AG08395 (cell line): ENCODE data around the gene ERG.

Source experiments
- DNase-seq: peaks from one replicate; pipeline ENCODE4 v3.0.0; 2012; ENCODE audit warnings: mixed read lengths, low spot score

ERG gene

GRCh38 chr21:38498057-38498833, at the start of gene ERG:
Gene ERG (minus strand): TSS chr21:38498477. CDS start chr21:38498380, 97 bp downstream.
- no peak for DNase-seq

GRCh38 chr21:38544661-38545060, 46.4 kb upstream of the ERG start:
- DNase-seq, result peak; percentile 48

- DNase-seq, result no peak
Observed at GRCh38 chr21:38542263-38542662, 44.0 kb upstream of the ERG start.

- no peak for DNase-seq
Observed at GRCh38 chr21:38538353-38538752, 40.1 kb upstream of the ERG start.

GRCh38 chr21:38534591-38534990, 36.3 kb upstream of the ERG start:
- no peak for DNase-seq

- no peak for DNase-seq
Observed at GRCh38 chr21:38533887-38534286, 35.6 kb upstream of the ERG start.

GRCh38 chr21:38531591-38531990, 33.3 kb upstream of the ERG start:
- peak; percentile 68 for DNase-seq

GRCh38 chr21:38531039-38531541, 32.8 kb upstream of the ERG start:
- no peak for DNase-seq

- no peak for DNase-seq
Observed at GRCh38 chr21:38527737-38528136, 29.5 kb upstream of the ERG start.

- DNase-seq, result no peak
Observed at GRCh38 chr21:38525454-38525853, 27.2 kb upstream of the ERG start.

- no peak for DNase-seq
Observed at GRCh38 chr21:38524168-38525153, 26.2 kb upstream of the ERG start.

- DNase-seq, result no peak
Observed at GRCh38 chr21:38520511-38520910, 22.2 kb upstream of the ERG start.

GRCh38 chr21:38511662-38512243, 13.5 kb upstream of the ERG start:
- no peak for DNase-seq

- no peak for DNase-seq
Observed at GRCh38 chr21:38511198-38511597, 12.9 kb upstream of the ERG start.

GRCh38 chr21:38507374-38507942, 9.2 kb upstream of the ERG start:
- no peak for DNase-seq

- no peak for DNase-seq
Observed at GRCh38 chr21:38506661-38507281, 8.5 kb upstream of the ERG start.

GRCh38 chr21:38505654-38506523, 7.6 kb upstream of the ERG start:
- peak; percentile 63 for DNase-seq

GRCh38 chr21:38504066-38504465, 5.8 kb upstream of the ERG start:
- no peak for DNase-seq

- no peak for DNase-seq
Observed at GRCh38 chr21:38503583-38503982, 5.3 kb upstream of the ERG start.

GRCh38 chr21:38500073-38500472, 1.8 kb upstream of the ERG start:
- no peak for DNase-seq

- DNase-seq, result no peak
Observed at GRCh38 chr21:38499296-38499695, 1.0 kb upstream of the ERG start.
